Measurements from ENCODE around the gene MXRA8.

The MXRA8 gene

DNA sequence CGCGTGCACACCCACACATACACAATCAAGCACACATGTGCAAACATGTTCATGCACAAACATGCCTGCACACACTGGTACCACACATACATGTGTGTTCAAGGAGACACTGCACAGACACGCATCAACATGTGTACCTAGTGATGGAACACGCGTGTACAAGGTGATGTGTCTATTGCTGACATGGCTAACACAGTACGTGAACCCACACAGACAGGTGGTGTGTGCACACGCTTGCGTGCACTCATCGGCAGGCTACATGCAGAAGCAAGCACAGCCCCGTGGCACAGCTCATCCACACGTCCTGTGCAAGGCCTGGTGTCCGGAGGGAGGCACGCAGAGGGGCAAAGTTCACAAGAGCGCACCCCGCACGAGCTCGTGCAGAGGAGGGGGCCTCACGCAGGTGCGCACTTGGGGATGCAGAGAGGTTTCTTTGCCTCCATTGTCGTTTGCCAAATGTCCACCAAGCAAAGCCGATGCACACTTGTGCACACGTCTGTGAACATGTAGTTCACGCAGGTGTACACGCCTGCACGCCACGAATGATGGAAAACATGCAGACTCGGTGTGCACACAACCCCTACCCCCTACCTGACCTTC, 51.6 kb downstream of the MXRA8 start:
- no peak for DNase-seq (ENCODE audit: low read depth)

DNA sequence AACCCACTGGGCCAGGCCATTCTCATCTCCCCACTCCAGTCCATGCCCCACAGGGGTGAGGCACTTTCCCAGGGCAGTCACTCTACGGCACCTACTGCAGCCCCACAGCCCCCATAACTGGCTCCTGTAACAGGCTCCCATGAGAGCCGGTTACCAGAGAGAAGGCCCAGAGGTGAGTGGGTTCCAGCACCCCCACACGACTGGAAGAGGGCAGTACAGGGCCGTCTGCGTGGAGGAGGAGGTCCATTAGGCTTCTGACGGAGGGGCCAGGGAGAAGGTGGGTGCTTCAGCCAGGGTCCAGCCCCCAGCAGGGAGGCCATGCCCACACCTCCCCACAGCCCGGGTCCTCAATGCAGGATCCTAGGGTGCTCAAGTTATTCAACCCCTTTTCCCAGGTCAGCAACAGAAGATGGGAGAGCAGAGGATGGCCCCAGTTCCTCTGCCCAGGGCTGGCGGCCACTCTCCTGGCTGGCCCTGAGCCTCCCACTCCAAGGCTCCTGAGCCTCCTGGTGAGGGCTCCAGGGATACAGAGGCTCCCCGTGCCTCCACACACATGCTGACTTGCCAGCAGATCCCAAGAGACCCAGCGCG, 52.2 kb downstream of the MXRA8 start:
- no peak for DNase-seq (ENCODE audit: low read depth)

- DNase-seq (ENCODE audit: low read depth): peak; percentile 58
These were observed 52.9 kb downstream of the MXRA8 start for GRCh38 chr1:1305300-1306069.

- DNase-seq (ENCODE audit: low read depth): peak; percentile 65
These were observed 53.7 kb downstream of the MXRA8 start for GRCh38 chr1:1304331-1305299.

- no peak for DNase-seq (ENCODE audit: low read depth)
These were observed 54.6 kb downstream of the MXRA8 start for GRCh38 chr1:1303736-1304135.

DNA sequence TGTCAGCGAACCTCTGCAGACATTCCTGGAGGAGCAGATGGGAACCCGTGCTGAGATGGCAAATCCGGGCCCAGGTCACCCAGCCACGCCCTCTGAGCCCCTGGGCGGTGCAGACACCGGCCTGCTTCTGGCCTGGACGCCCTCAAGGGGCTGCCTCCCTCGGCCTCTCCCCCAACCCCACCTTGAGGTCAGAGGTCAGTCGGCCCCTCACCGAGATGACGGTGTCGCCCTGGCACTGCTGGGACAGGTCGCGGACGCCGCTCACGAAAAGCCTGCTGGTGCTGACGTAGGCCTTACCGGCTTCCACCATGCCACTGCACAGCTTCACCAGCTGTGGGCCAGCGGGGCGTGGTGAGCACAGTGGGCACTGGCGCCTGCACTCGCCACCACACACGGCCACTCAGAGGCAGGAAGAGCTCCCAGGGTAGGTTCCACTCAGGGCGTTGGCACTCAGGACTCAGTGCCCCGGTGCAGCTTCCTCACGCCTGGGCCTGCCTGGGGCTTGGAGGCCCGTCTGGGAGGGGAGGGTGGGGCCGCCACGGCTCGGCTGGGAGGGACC, 55.3 kb downstream of the MXRA8 start:
- DNase-seq (ENCODE audit: low read depth): no peak

Data from GM04504 (cell line).